Loucy (cell line): ENCODE data around the gene IL1RN.

Source experiments
- CTCF ChIP-seq: fragments of 200-600 bp; sonication (generic); conservative IDR thresholded peaks from 2 replicates; pipeline ENCODE4 v1.5.1; 2014; ENCODE audit warnings: mild to moderate bottlenecking, antibody characterized with exemption, low read length
- EZH2phosphoT487 ChIP-seq: fragments of 200-600 bp; IDR thresholded peaks from 2 replicates; pipeline ENCODE4 v1.6.1; 2018; ENCODE audit warnings: antibody characterized with exemption, mild to moderate bottlenecking, moderate library complexity, borderline replicate concordance

GRCh38 chr2:113112441-113112840 lies 15.0 kb upstream of the IL1RN start:
- TF ChIP-seq CTCF (no peak), EZH2phosphoT487 (no peak)
